ENCODE data around the gene ARHGAP42.

- no peak for TF ChIP-seq POLR2A (IDR thresholded peaks at IDR 0.05)
- TF ChIP-seq, protein P1, sequence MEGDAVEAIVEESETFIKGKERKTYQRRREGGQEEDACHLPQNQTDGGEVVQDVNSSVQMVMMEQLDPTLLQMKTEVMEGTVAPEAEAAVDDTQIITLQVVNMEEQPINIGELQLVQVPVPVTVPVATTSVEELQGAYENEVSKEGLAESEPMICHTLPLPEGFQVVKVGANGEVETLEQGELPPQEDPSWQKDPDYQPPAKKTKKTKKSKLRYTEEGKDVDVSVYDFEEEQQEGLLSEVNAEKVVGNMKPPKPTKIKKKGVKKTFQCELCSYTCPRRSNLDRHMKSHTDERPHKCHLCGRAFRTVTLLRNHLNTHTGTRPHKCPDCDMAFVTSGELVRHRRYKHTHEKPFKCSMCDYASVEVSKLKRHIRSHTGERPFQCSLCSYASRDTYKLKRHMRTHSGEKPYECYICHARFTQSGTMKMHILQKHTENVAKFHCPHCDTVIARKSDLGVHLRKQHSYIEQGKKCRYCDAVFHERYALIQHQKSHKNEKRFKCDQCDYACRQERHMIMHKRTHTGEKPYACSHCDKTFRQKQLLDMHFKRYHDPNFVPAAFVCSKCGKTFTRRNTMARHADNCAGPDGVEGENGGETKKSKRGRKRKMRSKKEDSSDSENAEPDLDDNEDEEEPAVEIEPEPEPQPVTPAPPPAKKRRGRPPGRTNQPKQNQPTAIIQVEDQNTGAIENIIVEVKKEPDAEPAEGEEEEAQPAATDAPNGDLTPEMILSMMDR (IDR thresholded peaks at IDR 0.05): no peak
These were observed 173.4 kb downstream of the ARHGAP42 start for GRCh38 chr11:100860318-100861155.

Data from testis (tissue), 2 donors.